H1 (cell line): ENCODE measurements around the gene PPIA. TPM values are rescaled to one million over a fixed set of nuclear protein-coding genes. Genes with fewer than 3 reads are reported as not detected.

Experiments
- ATF3 ChIP-seq: IDR thresholded peaks from 2 replicates; pipeline ENCODE4 v1.6.1; 2011; ENCODE audit warnings: low read depth, mild to moderate bottlenecking, low read length; ENCODE audit not compliant: insufficient read depth
- CBX8 ChIP-seq: fragments of 300-800, 300-1000 bp; sonication (generic); IDR thresholded peaks from 2 replicates; pipeline ENCODE4 v1.7.1; 2016; ENCODE audit warnings: low read depth, low read length, borderline replicate concordance
- KDM1A ChIP-seq: fragments of 200-600, 300-600 bp; sonication (generic); IDR thresholded peaks from 2 replicates; pipeline ENCODE4 v1.7.1; 2016; ENCODE audit warnings: mild to moderate bottlenecking, low read length, borderline replicate concordance
- polyA plus RNA-seq, 7 experiments: library from polyadenylated mRNA; depleted of rRNA in 3 of 7; stranded (reverse) in 5 of 7; unstranded in 2 of 7; fragments of >200 nt in 5 of 7; fragments of 200-250 nt in 2 of 7; gene quantifications; 1 replicate in 5 of 7; 2 replicates in 1 of 7; 4 replicates in 1 of 7; pipeline versions ENCODE4 v1.2.1 to v1.2.3, GENCODE V29; 2011 to 2013; ENCODE audit warnings: missing spikeins in 2 of 7, mixed read lengths in 2 of 7
- total RNA-seq: library from RNA; stranded (reverse); fragmentation: NEBNext Ultra II Directional; extraction: Animal tissue kit (Norgen Biotek cat#: 25700); gene quantifications from 2 replicates; pipeline ENCODE4 v1.2.1, GENCODE V29; 2021

PPIA gene
- total and polyA plus RNA-seq, 2 of the 8 experiments (the other 6 are each of a cell fraction or from before 2014, with no cell fraction given): 2,865 to 5,394 TPM

GRCh38 chr7:44827567-44827966 lies 31.1 kb downstream of the PPIA start (continued):
- TF ChIP-seq KDM1A: no peak
- TF ChIP-seq CBX8: no peak
- no peak for TF ChIP-seq ATF3
